ENCODE measurements around the gene PIK3R3.

The PIK3R3 gene

GRCh38 chr1:46132529-46133180, at the start of gene PIK3R3:
Gene PIK3R3, minus strand, starts transcription at chr1:46132629. Its CDS starts 677 bp downstream, at chr1:46131952.
- peak; percentile 89 for DNase-seq

GRCh38 chr1:46181343-46182260, 49.2 kb upstream of the PIK3R3 start:
- DNase-seq: no peak

GRCh38 chr1:46180082-46180616, 47.7 kb upstream of the PIK3R3 start:
- no peak for DNase-seq

GRCh38 chr1:46179138-46180081, 47.0 kb upstream of the PIK3R3 start:
- DNase-seq: no peak

GRCh38 chr1:46176211-46176865, 43.9 kb upstream of the PIK3R3 start, which contains the start of gene P3R3URF:
Gene P3R3URF, minus strand, starts transcription at chr1:46176488. Its CDS starts 17 bp downstream, at chr1:46176471.
- no peak for DNase-seq

- no peak for DNase-seq
Measured at GRCh38 chr1:46175243-46175642, 42.8 kb upstream of the PIK3R3 start.

- DNase-seq: no peak
Measured at GRCh38 chr1:46174448-46175231, 42.2 kb upstream of the PIK3R3 start, which contains the start of gene TSPAN1. Gene TSPAN1, plus strand, starts transcription at chr1:46175087. Its CDS starts 6,021 bp downstream, at chr1:46181108.

GRCh38 chr1:46173361-46173856, 41.0 kb upstream of the PIK3R3 start:
- no peak for DNase-seq

GRCh38 chr1:46172321-46172720, 39.9 kb upstream of the PIK3R3 start:
- DNase-seq: no peak

- DNase-seq: no peak
Measured at GRCh38 chr1:46171871-46172270, 39.4 kb upstream of the PIK3R3 start.

- DNase-seq: no peak
Measured at GRCh38 chr1:46171351-46171750, 38.9 kb upstream of the PIK3R3 start.

GRCh38 chr1:46169811-46170454, 37.5 kb upstream of the PIK3R3 start:
- no peak for DNase-seq

GRCh38 chr1:46168477-46168876, 36.0 kb upstream of the PIK3R3 start:
- no peak for DNase-seq

GRCh38 chr1:46166521-46167462, 34.4 kb upstream of the PIK3R3 start:
- no peak for DNase-seq

- DNase-seq: no peak
Measured at GRCh38 chr1:46160212-46160611, 27.8 kb upstream of the PIK3R3 start.

- no peak for DNase-seq
Measured at GRCh38 chr1:46159516-46159915, 27.1 kb upstream of the PIK3R3 start.

GRCh38 chr1:46158312-46159281, 26.2 kb upstream of the PIK3R3 start:
- no peak for DNase-seq

GRCh38 chr1:46157916-46158311, 25.5 kb upstream of the PIK3R3 start:
- DNase-seq: no peak

Data from SIG-M5 (cell line).